DMS114 treated with DMSO at 0.1 percent for 48 hours (cell line): ENCODE results near the gene MTSS2.

ENCODE experiments used
- DNase-seq: peaks from one replicate; lab custom pipeline; 2025; ENCODE audit not compliant: unreplicated experiment; lab: John Stamatoyannopoulos, UW

The MTSS2 gene

DNA sequence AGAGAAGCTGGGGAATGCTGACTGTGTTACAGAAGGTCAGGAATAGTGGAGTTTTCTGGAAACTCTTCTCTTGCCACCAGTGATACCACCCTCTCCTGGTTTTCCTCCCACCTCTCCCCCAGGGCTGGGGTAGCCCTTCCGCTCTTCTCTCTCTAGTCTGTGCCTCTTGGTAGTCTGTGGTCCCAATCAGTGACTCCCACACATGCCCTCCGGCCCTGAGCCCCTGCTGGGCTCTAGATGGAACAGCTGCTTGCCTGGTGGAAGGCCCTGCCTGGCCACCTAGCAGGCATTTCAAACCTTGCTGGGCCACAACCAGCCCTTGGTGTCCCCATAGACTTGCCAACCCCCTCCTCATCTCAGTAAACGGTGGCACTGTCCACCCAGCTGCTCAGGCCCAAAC lies 15.2 kb upstream of the MTSS2 start:
- no peak for DNase-seq

DNA sequence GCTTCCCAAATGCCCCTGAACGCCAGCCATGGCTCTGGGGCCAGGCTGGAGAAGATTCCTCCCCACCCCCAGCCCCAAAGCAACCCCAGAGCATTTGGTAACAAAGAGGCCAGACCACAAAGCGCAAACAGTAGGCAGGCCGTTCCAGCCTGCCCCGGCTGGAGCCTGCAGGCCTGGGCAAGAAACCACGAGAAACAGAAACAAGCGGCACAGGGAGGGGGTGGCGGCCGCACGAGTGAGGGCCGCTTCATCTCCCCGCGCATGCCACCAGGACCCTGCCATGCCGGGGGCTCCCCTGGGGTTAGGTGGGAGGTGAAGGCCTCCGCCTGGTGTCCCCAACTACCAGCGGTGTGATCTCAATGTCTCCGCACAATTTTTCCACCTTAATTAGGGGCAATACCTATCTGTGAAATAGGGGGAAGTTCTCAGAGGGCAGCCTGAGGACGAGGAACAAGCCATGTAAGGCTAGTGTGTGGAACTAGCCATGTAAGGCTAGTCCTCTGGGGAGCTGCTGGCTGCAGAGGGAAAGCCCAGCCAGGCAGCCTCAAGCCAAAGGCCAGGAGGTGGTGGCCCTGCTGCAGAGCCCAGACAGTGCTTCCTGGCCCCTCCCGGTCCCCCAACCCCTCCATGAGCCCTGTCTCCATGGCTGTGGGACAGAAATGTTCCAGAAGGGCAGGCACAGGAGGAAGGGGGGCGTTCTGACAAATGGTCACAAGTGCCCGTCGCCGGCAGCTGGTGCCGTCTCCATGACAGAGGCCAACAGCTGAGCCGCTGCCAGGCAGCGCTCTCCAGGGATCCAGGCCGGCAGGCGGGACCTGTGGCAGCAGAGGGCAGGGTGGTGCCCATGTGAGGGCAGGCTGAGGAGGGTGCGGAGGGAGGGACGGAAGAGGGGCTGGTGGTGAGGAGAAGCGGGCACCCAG lies 14.5 kb upstream of the MTSS2 start:
- DNase-seq = no peak

GRCh38 chr16:70699696-70700095 lies 13.8 kb upstream of the MTSS2 start:
- no peak for DNase-seq

DNA sequence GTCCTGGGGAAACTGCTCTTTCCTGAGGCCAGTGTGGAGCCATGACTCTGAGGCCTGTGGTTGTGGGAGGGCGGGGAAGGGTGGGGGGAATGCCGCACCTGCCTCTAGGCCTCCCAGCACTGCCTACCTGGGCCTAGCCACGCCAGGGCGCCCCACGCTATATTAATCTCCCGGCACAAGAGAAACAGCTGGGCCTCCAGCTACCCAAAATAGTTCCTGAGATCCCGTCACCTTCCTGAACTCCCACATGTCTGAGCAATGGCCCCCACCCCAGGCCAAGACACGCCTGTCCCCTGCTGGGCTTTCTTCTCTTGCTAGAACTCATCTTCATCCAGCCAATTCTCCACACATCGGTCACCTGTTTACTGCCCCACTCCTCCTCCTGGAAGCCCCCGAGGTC lies 13.0 kb upstream of the MTSS2 start:
- DNase-seq = no peak

DNA sequence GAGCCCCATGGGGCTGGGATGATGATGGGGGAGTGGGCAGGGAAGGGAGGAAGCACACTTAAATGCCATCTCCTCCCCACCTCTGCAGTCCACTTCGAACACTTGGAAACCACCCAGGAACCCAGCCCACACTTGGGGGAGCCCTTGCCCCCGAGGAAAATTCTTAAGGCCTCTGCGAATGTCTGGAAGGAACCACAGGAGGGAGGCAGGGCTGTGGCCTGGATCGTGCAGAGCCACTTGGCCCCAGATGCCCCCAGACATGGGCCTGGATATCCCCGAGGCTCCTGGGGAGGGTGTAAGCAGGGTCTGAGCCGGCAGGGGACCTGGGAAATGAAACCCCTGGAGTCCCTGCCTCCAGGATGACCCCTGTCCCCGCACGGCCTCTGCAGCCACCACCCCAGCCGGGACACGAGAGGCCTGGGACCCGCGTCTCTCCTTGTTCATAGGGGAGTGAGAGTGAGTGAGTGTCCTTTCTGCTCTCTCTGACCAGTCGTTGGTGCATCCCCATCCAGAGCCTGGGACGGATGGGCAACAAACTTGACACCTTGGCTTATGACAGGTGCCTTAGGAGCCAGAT lies 11.8 kb upstream of the MTSS2 start:
- no peak for DNase-seq

- DNase-seq = no peak
These were observed 11.2 kb upstream of the MTSS2 start for GRCh38 chr16:70696952-70697593.

DNA sequence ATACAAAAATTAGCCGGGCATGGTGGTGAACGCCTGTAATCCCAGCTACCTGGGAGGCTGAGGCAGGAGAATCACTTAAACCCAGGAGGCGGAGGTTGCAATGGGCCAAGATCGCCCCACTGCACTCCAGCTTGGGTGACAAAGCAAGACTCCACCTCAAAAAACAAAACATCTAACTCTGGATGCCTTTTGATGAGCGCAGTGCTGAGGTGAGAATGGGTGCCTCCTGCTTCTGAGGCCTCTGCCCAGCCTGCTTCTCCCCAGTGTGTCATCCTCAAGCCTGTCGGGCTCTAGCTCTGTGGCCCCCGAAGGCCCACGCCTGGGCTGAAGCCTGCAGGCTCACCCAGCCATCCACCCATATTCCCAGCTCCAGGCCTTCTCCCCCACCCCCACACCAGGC lies 10.5 kb upstream of the MTSS2 start:
- DNase-seq = no peak

DNA sequence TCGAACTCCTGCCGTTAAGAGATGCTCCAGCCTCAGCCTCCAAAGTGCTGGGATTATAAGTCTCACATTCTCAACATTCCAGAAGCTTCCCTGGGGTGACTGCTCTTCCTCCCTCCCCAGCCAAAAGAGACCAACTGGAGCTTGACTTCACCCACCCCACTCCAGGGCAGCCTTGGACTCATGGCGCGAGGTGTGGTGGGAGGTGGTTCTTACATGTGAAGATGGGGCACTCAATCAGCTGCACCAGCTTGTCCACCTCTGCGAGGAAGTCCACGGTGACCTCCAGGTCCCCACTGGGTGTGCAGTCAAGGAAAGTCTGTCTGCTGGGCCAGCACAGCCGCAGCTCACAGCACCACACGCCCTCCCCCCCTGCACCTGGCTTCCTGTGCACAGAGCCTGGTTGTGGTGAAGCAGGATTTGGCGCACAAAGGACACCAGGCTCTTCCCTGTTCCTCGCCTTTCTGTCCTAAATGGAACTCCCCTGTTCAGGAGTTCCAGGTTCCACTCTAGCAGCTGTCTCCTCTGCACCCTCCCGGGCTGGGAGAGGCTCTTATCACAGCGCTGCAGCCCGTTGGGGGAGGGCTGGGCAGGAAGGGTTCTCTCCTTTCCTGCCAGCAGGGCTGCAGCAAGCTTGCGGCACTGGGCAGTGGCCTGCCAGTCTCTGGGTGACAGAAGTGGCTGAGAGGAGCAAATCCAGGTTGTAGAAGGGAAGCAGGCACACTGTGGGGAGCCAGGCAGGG lies 9.6 kb upstream of the MTSS2 start:
- DNase-seq = no peak

GRCh38 chr16:70694868-70695218 lies 9.0 kb upstream of the MTSS2 start:
- DNase-seq = no peak

- no peak for DNase-seq
These were observed 8.4 kb upstream of the MTSS2 start for GRCh38 chr16:70694088-70694867.

DNA sequence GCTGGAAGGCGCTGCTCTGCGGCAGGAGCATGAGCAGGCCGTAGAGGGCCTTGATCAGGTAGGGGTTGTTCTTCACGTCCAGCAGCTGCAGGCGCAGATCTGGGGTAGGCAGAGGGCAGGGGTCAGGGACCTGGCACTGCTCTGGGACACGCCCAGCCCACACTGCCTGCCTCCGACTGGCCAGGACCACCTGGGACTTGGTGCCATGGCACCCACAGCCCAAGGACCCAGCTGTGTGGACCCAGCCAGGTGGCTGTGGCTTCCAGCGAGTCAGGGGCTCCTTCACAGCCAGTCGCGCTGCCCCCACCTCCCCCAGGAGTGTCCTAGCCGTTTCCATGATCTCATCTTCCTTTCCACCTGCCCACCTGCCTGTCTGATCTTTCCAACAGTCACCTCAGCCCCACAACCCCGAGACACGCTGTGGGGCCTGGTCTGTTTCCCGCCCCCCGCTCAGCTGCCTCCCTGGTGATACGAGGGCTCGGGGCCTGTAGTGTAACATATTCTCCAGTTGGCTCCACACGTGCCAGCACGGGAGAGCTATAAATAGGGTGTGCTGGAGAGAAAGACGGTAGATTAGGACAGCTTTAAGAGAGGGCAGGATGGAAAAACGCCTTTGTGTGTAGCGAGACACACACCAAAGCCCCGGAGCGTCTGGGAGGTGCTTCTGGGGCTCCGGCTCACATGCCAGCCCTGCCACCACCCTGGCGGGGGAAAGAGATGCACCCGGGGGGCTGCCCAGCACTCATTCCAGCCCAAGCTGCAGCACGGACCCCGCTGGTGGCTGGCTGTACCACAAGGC lies 7.2 kb upstream of the MTSS2 start:
- no peak for DNase-seq

DNA sequence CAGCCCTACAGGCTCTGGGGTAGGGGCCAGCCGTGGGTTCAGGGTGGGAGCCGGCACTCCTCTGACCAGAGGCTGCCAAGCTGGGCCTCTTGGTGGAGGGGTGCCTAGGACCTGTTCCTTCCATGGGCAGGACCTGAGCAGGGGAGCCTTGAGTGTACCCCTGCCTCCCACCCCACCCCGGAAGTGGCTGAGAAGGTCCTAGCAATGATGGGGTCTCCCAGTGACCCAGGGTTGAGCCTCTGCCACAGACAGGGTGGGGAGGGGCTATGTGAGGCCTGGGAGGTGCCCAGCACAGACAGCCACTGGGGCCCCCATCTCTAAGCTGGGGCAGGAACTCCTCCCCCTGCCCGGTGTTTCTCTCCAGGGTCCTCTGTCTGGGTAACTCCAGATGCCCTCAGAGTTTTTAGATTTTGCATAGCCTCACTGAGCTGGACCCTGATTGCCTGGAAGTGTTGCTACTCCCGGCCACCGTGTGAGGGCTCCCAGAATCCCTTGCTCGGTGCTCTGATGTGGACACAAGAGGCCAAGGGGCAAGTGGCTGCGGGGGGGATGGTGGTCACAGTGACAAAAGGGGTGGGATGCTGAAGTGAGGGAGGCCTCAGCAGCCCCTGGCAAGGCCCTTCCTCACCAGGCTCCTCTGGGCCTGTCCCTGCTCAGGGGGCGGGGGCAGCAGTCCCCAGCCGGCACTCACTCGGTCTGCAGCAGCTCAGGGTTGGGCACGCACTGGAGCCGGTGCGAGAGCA lies 6.4 kb upstream of the MTSS2 start:
- DNase-seq = no peak

GRCh38 chr16:70691223-70692129 lies 5.6 kb upstream of the MTSS2 start:
- no peak for DNase-seq

DNA sequence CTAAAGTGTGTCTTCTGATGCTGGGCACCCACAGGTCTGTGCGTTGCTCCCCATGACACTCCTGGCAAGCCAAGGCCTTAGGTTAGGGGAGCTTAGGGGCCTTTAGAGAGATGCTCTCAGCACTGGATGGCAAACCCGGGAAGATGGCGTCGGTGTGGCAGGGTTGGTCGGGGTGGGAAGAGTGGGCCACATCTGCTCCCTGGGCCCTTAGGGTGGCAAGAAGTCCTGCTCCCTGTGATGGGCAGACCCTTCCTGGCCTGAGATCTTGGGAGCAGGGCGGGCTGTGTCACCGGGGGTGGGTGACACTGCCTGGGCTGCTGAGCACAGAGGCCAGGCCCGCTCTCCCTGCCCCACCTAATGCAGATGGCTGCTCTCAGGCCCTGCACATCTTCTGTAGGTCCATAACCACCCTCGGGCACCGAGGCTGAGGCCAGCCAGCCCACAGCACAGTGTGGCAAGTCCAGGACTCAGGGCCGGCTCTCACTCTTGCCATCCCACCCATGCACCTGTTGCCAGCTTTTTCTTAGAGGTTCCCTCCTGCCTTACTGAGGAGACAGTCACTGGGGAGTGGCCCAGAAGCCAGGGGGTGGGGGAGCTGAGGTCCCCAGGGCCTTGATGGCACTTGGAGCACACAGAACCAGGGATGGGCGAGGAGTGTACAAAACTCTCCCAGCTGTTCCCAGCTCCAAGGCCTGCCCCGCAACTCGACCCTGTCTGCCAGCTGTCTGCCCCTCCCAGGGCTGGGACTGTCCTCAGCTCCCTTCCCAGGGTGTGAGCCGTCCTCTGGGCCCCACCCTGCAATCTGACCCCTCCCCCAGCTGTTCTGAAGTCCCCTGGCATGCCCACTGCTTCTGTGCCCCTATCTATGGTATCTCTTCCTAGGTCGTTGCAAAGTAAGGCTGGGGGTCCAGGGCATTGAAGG lies 4.4 kb upstream of the MTSS2 start:
- DNase-seq = no peak

GRCh38 chr16:70689035-70689969 lies 3.4 kb upstream of the MTSS2 start:
- no peak for DNase-seq

GRCh38 chr16:70688246-70688742 lies 2.4 kb upstream of the MTSS2 start:
- no peak for DNase-seq
